ENCODE measurements around the gene CBX7.
A peak's percentile ranks its signal among the peaks of the same experiment; 100 is the strongest.

CBX7 gene

GRCh38 chr22:39092111-39092862 is 60.2 kb downstream of the CBX7 start:
- no peak for TF ChIP-seq SUZ12 (IDR thresholded peaks at IDR 0.05; ENCODE audit: extremely low read depth, insufficient read depth, insufficient read length)
- TF ChIP-seq ZNF274 (IDR thresholded peaks at IDR 0.05; ENCODE audit: low read depth, low read length) = no peak
- no peak for TF ChIP-seq YY1 (IDR thresholded peaks at IDR 0.05; ENCODE audit: insufficient read depth, insufficient read length)
- Histone ChIP-seq H3K27me3 (ENCODE audit: insufficient read depth, insufficient read length) (no peaks in the 10 kb centered on the region), H3K4me3 (ENCODE audit: insufficient read length, low read depth) (no peak overlapping the region), H3K9ac (ENCODE audit: insufficient read length, low read depth) (no peak overlapping the region), H3K4me1 (ENCODE audit: insufficient read depth, insufficient read length) (peaks cover 11% of the 10 kb centered on the region), H3K36me3 (ENCODE audit: insufficient read depth, insufficient read length, low read length) (no peaks in the 10 kb centered on the region), H3K9me3 (ENCODE audit: insufficient read depth, low read length) (no peaks in the 10 kb centered on the region)
- no peak for DNase-seq (ENCODE audit: low read depth, low spot score)

- no peak for TF ChIP-seq YY1 (IDR thresholded peaks at IDR 0.05; ENCODE audit: insufficient read depth, insufficient read length)
- TF ChIP-seq ZNF274 (IDR thresholded peaks at IDR 0.05; ENCODE audit: low read depth, low read length) = no peak
- TF ChIP-seq SUZ12 (IDR thresholded peaks at IDR 0.05; ENCODE audit: extremely low read depth, insufficient read depth, insufficient read length) = no peak
These were observed 61.1 kb downstream of the CBX7 start for GRCh38 chr22:39091126-39092081.

GRCh38 chr22:39090426-39091064 is 61.9 kb downstream of the CBX7 start:
- Histone ChIP-seq H3K9me3 (ENCODE audit: insufficient read depth, low read length) (no peaks in the 10 kb centered on the region), H3K27me3 (ENCODE audit: insufficient read depth, insufficient read length) (no peaks in the 10 kb centered on the region), H3K9ac (ENCODE audit: insufficient read length, low read depth) (no peak overlapping the region), H3K4me3 (ENCODE audit: insufficient read length, low read depth) (no peak overlapping the region), H3K4me1 (ENCODE audit: insufficient read depth, insufficient read length) (peaks cover 8% of the 10 kb centered on the region), H3K36me3 (ENCODE audit: insufficient read depth, insufficient read length, low read length) (no peaks in the 10 kb centered on the region)
- DNase-seq (ENCODE audit: low read depth, low spot score) = no peak
- no peak for TF ChIP-seq SUZ12 (IDR thresholded peaks at IDR 0.05; ENCODE audit: extremely low read depth, insufficient read depth, insufficient read length)
- no peak for TF ChIP-seq ZNF274 (IDR thresholded peaks at IDR 0.05; ENCODE audit: low read depth, low read length)
- no peak for TF ChIP-seq YY1 (IDR thresholded peaks at IDR 0.05; ENCODE audit: insufficient read depth, insufficient read length)

More at GRCh38 chr22:39091126-39092081, 61.1 kb downstream of the CBX7 start:
- H3K9ac ChIP-seq (ENCODE audit: insufficient read length, low read depth) = no peak overlapping the region
- peaks cover 11% of the 10 kb centered on the region for H3K4me1 ChIP-seq (ENCODE audit: insufficient read depth, insufficient read length)
- H3K27me3 ChIP-seq (ENCODE audit: insufficient read depth, insufficient read length) = no peaks in the 10 kb centered on the region
- H3K36me3 ChIP-seq (ENCODE audit: insufficient read depth, insufficient read length, low read length) = no peaks in the 10 kb centered on the region
- H3K9me3 ChIP-seq (ENCODE audit: insufficient read depth, low read length) = no peaks in the 10 kb centered on the region
- H3K4me3 ChIP-seq (ENCODE audit: insufficient read length, low read depth) = no peak overlapping the region
- no peak for DNase-seq (ENCODE audit: low read depth, low spot score)

- Histone ChIP-seq H3K9me3 (ENCODE audit: insufficient read depth, low read length) (no peaks in the 10 kb centered on the region), H3K9ac (ENCODE audit: insufficient read length, low read depth) (no peak overlapping the region), H3K36me3 (ENCODE audit: insufficient read depth, insufficient read length, low read length) (no peaks in the 10 kb centered on the region), H3K4me1 (ENCODE audit: insufficient read depth, insufficient read length) (peaks cover 4% of the 10 kb centered on the region), H3K27me3 (ENCODE audit: insufficient read depth, insufficient read length) (no peaks in the 10 kb centered on the region), H3K4me3 (ENCODE audit: insufficient read length, low read depth) (no peak overlapping the region)
- TF ChIP-seq YY1 (IDR thresholded peaks at IDR 0.05; ENCODE audit: insufficient read depth, insufficient read length) (no peak), ZNF274 (IDR thresholded peaks at IDR 0.05; ENCODE audit: low read depth, low read length) (no peak), SUZ12 (IDR thresholded peaks at IDR 0.05; ENCODE audit: extremely low read depth, insufficient read depth, insufficient read length) (no peak)
- DNase-seq (ENCODE audit: low read depth, low spot score) = no peak
These were observed 62.6 kb downstream of the CBX7 start for GRCh38 chr22:39089928-39090327.

- no peaks in the 10 kb centered on the region for H3K9me3 ChIP-seq (ENCODE audit: insufficient read depth, low read length)
- DNase-seq (ENCODE audit: low read depth, low spot score) = no peak
- H3K36me3 ChIP-seq (ENCODE audit: insufficient read depth, insufficient read length, low read length) = no peaks in the 10 kb centered on the region
- H3K4me3 ChIP-seq (ENCODE audit: insufficient read length, low read depth) = no peak overlapping the region
- no peaks in the 10 kb centered on the region for H3K27me3 ChIP-seq (ENCODE audit: insufficient read depth, insufficient read length)
- TF ChIP-seq SUZ12 (IDR thresholded peaks at IDR 0.05; ENCODE audit: extremely low read depth, insufficient read depth, insufficient read length) (no peak), YY1 (IDR thresholded peaks at IDR 0.05; ENCODE audit: insufficient read depth, insufficient read length) (no peak), ZNF274 (IDR thresholded peaks at IDR 0.05; ENCODE audit: low read depth, low read length) (no peak)
- H3K4me1 ChIP-seq (ENCODE audit: insufficient read depth, insufficient read length) = peaks cover 4% of the 10 kb centered on the region
- H3K9ac ChIP-seq (ENCODE audit: insufficient read length, low read depth) = no peak overlapping the region
These were observed 63.8 kb downstream of the CBX7 start for GRCh38 chr22:39088685-39089032.

GRCh38 chr22:39087881-39088684 is 64.4 kb downstream of the CBX7 start:
- Histone ChIP-seq H3K36me3 (ENCODE audit: insufficient read depth, insufficient read length, low read length) (no peaks in the 10 kb centered on the region), H3K9ac (ENCODE audit: insufficient read length, low read depth) (peak overlapping the region; percentile 56), H3K4me3 (ENCODE audit: insufficient read length, low read depth) (no peak overlapping the region), H3K4me1 (ENCODE audit: insufficient read depth, insufficient read length) (peaks cover 4% of the 10 kb centered on the region), H3K9me3 (ENCODE audit: insufficient read depth, low read length) (no peaks in the 10 kb centered on the region), H3K27me3 (ENCODE audit: insufficient read depth, insufficient read length) (no peaks in the 10 kb centered on the region)
- DNase-seq (ENCODE audit: low read depth, low spot score) = no peak
- TF ChIP-seq ZNF274 (IDR thresholded peaks at IDR 0.05; ENCODE audit: low read depth, low read length) = no peak
- TF ChIP-seq SUZ12 (IDR thresholded peaks at IDR 0.05; ENCODE audit: extremely low read depth, insufficient read depth, insufficient read length) = no peak
- TF ChIP-seq YY1 (IDR thresholded peaks at IDR 0.05; ENCODE audit: insufficient read depth, insufficient read length) = no peak
